Effector memory CD4-positive, alpha-beta T cell (primary cell): Measurements from ENCODE around the gene TNFRSF4.

ENCODE experiments used
- DNase-seq, 3 donors: peaks; one replicate each; pipeline ENCODE4 v3.0.0-alpha.2; 2020
- H3K27ac ChIP-seq: 2 replicates; pipeline ENCODE4 v1.7.0; 2013; ENCODE audit warnings: mild to moderate bottlenecking, low read length, moderate library complexity; ENCODE audit not compliant: insufficient read depth, poor library complexity, severe bottlenecking
- H3K27me3 ChIP-seq: replicated peaks from 2 replicates; pipeline ENCODE4 v1.7.0; 2013; ENCODE audit warnings: mild to moderate bottlenecking, low read length; ENCODE audit not compliant: insufficient read depth, control insufficient read depth, poor library complexity, severe bottlenecking
- H3K36me3 ChIP-seq: 2 replicates; pipeline ENCODE4 v1.7.0; 2013; ENCODE audit warnings: mild to moderate bottlenecking, low read length, moderate library complexity; ENCODE audit not compliant: control insufficient read depth, insufficient read depth
- H3K4me1 ChIP-seq: 2 replicates; pipeline ENCODE4 v1.7.0; 2013; ENCODE audit warnings: low read length, mild to moderate bottlenecking; ENCODE audit not compliant: control insufficient read depth, insufficient read depth, poor library complexity, severe bottlenecking
- H3K4me3 ChIP-seq: 2 replicates; pipeline ENCODE4 v1.7.0; 2013; ENCODE audit warnings: low read length, low read depth, mild to moderate bottlenecking; ENCODE audit not compliant: insufficient read depth, poor library complexity, severe bottlenecking
- H3K9me3 ChIP-seq: 2 replicates; pipeline ENCODE4 v1.7.0; 2013; ENCODE audit warnings: mild to moderate bottlenecking, low read length, moderate library complexity; ENCODE audit not compliant: control insufficient read depth
- total RNA-seq, 3 donors: gene quantifications; one replicate each; lab custom pipeline; 2026; lab: John Stamatoyannopoulos, UW

TNFRSF4 gene
- 45.9 to 59.0 (median 49.8) reads per million in 3 donors for total RNA-seq

GRCh38 chr1:1213345-1214265 lies at the start of gene TNFRSF4:
Gene TNFRSF4 (minus strand): TSS chr1:1214153. CDS start chr1:1214127, 26 bp downstream.
- peak in 2 of 3 donors; percentile 45 to 51 for DNase-seq
- H3K27ac ChIP-seq = peak within 1 kb of the TSS; percentile 89
- H3K4me3 ChIP-seq = peak within 1 kb of the TSS; percentile 74
- no peaks in the 10 kb centered on the region for H3K9me3 ChIP-seq
- H3K36me3 ChIP-seq = no peaks in the 10 kb centered on the region
- no peaks in the 10 kb centered on the region for H3K27me3 ChIP-seq
- peaks cover 74% of the 10 kb centered on the region for H3K4me1 ChIP-seq

GRCh38 chr1:1262758-1263157 lies 48.8 kb upstream of the TNFRSF4 start:
- Histone ChIP-seq H3K27ac (no peak overlapping the region), H3K36me3 (peaks cover 45% of the 10 kb centered on the region), H3K27me3 (no peaks in the 10 kb centered on the region), H3K4me3 (no peak overlapping the region), H3K9me3 (no peaks in the 10 kb centered on the region), H3K4me1 (peaks cover 4% of the 10 kb centered on the region)
- DNase-seq = no peak

GRCh38 chr1:1262071-1262470 lies 48.1 kb upstream of the TNFRSF4 start:
- Histone ChIP-seq H3K4me1 (peaks cover 4% of the 10 kb centered on the region), H3K9me3 (no peaks in the 10 kb centered on the region), H3K36me3 (peaks cover 42% of the 10 kb centered on the region), H3K27me3 (no peaks in the 10 kb centered on the region), H3K27ac (no peak overlapping the region), H3K4me3 (no peak overlapping the region)
- no peak for DNase-seq

GRCh38 chr1:1260843-1261560 lies 47.0 kb upstream of the TNFRSF4 start:
- no peaks in the 10 kb centered on the region for H3K9me3 ChIP-seq
- no peak for DNase-seq
- H3K4me3 ChIP-seq = no peak overlapping the region
- H3K36me3 ChIP-seq = peaks cover 50% of the 10 kb centered on the region
- H3K27me3 ChIP-seq = no peaks in the 10 kb centered on the region
- H3K4me1 ChIP-seq = peaks cover 4% of the 10 kb centered on the region
- peak overlapping the region; percentile 0 for H3K27ac ChIP-seq

GRCh38 chr1:1259951-1260600 lies 46.1 kb upstream of the TNFRSF4 start:
- Histone ChIP-seq H3K4me1 (peaks cover 4% of the 10 kb centered on the region), H3K9me3 (no peaks in the 10 kb centered on the region), H3K27ac (no peak overlapping the region), H3K36me3 (peaks cover 57% of the 10 kb centered on the region), H3K4me3 (no peak overlapping the region), H3K27me3 (no peaks in the 10 kb centered on the region)
- DNase-seq = no peak

GRCh38 chr1:1259540-1259939 lies 45.6 kb upstream of the TNFRSF4 start:
- Histone ChIP-seq H3K36me3 (peaks cover 58% of the 10 kb centered on the region), H3K27ac (no peak overlapping the region), H3K9me3 (no peaks in the 10 kb centered on the region), H3K4me3 (no peak overlapping the region), H3K4me1 (peaks cover 4% of the 10 kb centered on the region), H3K27me3 (no peaks in the 10 kb centered on the region)
- DNase-seq = no peak

- H3K4me3 ChIP-seq = no peak overlapping the region
- peaks cover 4% of the 10 kb centered on the region for H3K4me1 ChIP-seq
- no peak for DNase-seq
- H3K9me3 ChIP-seq = no peaks in the 10 kb centered on the region
- H3K27me3 ChIP-seq = no peaks in the 10 kb centered on the region
- peaks cover 56% of the 10 kb centered on the region for H3K36me3 ChIP-seq
- H3K27ac ChIP-seq = no peak overlapping the region
Observed at GRCh38 chr1:1259119-1259488, 45.2 kb upstream of the TNFRSF4 start.

- Histone ChIP-seq H3K4me1 (peaks cover 4% of the 10 kb centered on the region), H3K27ac (no peak overlapping the region), H3K36me3 (peaks cover 44% of the 10 kb centered on the region), H3K9me3 (no peaks in the 10 kb centered on the region), H3K27me3 (no peaks in the 10 kb centered on the region), H3K4me3 (no peak overlapping the region)
- no peak for DNase-seq
Observed at GRCh38 chr1:1256956-1257871, 43.3 kb upstream of the TNFRSF4 start.

GRCh38 chr1:1255611-1256010 lies 41.7 kb upstream of the TNFRSF4 start:
- Histone ChIP-seq H3K9me3 (no peaks in the 10 kb centered on the region), H3K27me3 (no peaks in the 10 kb centered on the region), H3K36me3 (peaks cover 41% of the 10 kb centered on the region), H3K4me1 (peaks cover 10% of the 10 kb centered on the region), H3K4me3 (no peak overlapping the region), H3K27ac (no peak overlapping the region)
- DNase-seq = no peak
